SK-N-SH treated with all-trans-retinoic acid at 6 μM for 48 hours (cell line): Measurements from ENCODE around the gene ABLIM1.

Source experiments
- ZFP30 ChIP-seq: fragments of 450-650 bp; formaldehyde crosslinking; IDR thresholded peaks from 2 replicates; pipeline ENCODE4 v1.5.0; 2022; ENCODE audit warnings: mild to moderate bottlenecking, moderate library complexity
- ZNF8 ChIP-seq: fragments of 450-650 bp; formaldehyde crosslinking; IDR thresholded peaks from 2 replicates; pipeline ENCODE4 v1.5.0; 2020; ENCODE audit warnings: mild to moderate bottlenecking, moderate library complexity
- TF ChIP-seq, protein P1 (sequence below): fragments of 250-450 bp; sonication (Bioruptor Pico); IDR thresholded peaks from 2 replicates; pipeline ENCODE4 v1.8.0; 2020; ENCODE audit warnings: mild to moderate bottlenecking, moderate library complexity, borderline replicate concordance
- TF ChIP-seq, protein P2 (sequence below): fragments of 250-450 bp; sonication (Bioruptor Pico); IDR thresholded peaks from 2 replicates; pipeline ENCODE4 v1.5.1; 2020; ENCODE audit warnings: low read depth, mild to moderate bottlenecking, moderate library complexity

DNA sequence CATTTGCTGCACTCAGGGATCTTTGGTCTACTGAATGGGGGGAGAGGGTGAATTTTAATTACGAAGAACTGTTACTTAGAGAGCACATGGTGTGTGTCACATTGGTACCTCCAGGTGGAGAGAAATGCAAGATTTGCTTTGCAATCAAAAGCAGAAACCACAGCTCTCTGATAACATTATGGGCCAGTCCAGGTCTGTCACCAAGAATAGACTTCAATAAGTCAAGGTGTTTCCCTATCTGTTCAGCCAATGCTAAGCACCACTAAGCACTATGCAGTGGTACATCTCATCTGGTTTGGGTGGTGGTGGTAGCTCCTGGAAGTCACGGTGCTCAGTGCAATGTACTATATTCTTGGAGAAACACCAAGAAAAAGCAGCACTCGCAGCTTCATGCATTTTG lies 134.2 kb downstream of the ABLIM1 start:
- TF ChIP-seq, protein P1, sequence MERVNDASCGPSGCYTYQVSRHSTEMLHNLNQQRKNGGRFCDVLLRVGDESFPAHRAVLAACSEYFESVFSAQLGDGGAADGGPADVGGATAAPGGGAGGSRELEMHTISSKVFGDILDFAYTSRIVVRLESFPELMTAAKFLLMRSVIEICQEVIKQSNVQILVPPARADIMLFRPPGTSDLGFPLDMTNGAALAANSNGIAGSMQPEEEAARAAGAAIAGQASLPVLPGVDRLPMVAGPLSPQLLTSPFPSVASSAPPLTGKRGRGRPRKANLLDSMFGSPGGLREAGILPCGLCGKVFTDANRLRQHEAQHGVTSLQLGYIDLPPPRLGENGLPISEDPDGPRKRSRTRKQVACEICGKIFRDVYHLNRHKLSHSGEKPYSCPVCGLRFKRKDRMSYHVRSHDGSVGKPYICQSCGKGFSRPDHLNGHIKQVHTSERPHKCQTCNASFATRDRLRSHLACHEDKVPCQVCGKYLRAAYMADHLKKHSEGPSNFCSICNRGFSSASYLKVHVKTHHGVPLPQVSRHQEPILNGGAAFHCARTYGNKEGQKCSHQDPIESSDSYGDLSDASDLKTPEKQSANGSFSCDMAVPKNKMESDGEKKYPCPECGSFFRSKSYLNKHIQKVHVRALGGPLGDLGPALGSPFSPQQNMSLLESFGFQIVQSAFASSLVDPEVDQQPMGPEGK (CRISPR knock-in tag), result no peak
- TF ChIP-seq ZNF8 (no peak), ZFP30 (CRISPR knock-in tag) (no peak)
- TF ChIP-seq, protein P2, sequence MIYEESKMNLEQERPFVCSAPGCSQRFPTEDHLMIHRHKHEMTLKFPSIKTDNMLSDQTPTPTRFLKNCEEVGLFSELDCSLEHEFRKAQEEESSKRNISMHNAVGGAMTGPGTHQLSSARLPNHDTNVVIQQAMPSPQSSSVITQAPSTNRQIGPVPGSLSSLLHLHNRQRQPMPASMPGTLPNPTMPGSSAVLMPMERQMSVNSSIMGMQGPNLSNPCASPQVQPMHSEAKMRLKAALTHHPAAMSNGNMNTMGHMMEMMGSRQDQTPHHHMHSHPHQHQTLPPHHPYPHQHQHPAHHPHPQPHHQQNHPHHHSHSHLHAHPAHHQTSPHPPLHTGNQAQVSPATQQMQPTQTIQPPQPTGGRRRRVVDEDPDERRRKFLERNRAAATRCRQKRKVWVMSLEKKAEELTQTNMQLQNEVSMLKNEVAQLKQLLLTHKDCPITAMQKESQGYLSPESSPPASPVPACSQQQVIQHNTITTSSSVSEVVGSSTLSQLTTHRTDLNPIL, result no peak
